Prostate gland (tissue), 2 donors: ENCODE data around the gene ADPRM. TPM values are rescaled to one million over a fixed set of nuclear protein-coding genes. Genes with fewer than 3 reads are reported as not detected.

Source experiments
- DNase-seq: peaks from one replicate; pipeline ENCODE4 v3.0.0-alpha.2; 2019; ENCODE audit warnings: low spot score
- H3K27ac ChIP-seq, 2 donors: fragments of 200-600 bp; sonication (generic); 2 replicates each; pipeline ENCODE4 v1.5.1; 2017 to 2019
- H3K27me3 ChIP-seq: fragments of 200-600 bp; sonication (generic); replicated peaks from 2 replicates; pipeline ENCODE4 v1.5.1; 2019; ENCODE audit not compliant: insufficient read depth
- H3K36me3 ChIP-seq, 2 donors: fragments of 200-600 bp; sonication (generic); 1 replicate in 1 of 2; 2 replicates in 1 of 2; pipeline versions ENCODE4 v1.5.1 to v1.8.1; 2017 to 2019
- H3K4me1 ChIP-seq: fragments of 200-600 bp; sonication (generic); replicated peaks from 2 replicates; pipeline ENCODE4 v1.5.1; 2019
- H3K4me3 ChIP-seq, 2 donors: fragments of 200-600 bp; sonication (generic); 2 replicates each; pipeline ENCODE4 v1.5.1; 2017 to 2019
- H3K9me3 ChIP-seq: fragments of 200-600 bp; sonication (generic); 2 replicates; pipeline ENCODE4 v1.5.1; 2017
- POLR2A ChIP-seq: fragments of 450-650 bp; IDR thresholded peaks from one replicate; pipeline ENCODE4 v1.6.1; 2016; ENCODE audit warnings: antibody characterized with exemption, mild to moderate bottlenecking
- POLR2AphosphoS5 ChIP-seq: sonication (generic); formaldehyde crosslinking; IDR thresholded peaks from one replicate; pipeline ENCODE4 v1.6.1; 2017; ENCODE audit warnings: antibody characterized with exemption
- WGBS: methylation state at CpG from one replicate; pipeline ENCODE4 v1.1.5; 2018; 5-methylcytosine and 5-hydroxymethylcytosine counted together
- intact Hi-C: fragments of 100-400 bp; cut with DNase I; formaldehyde crosslinking; loops from one replicate; pipeline ENCODE4 v1.14.2; 2022
- total RNA-seq, 2 donors: library from RNA; depleted of rRNA; stranded (reverse); fragments of >200 nt; gene quantifications; one replicate each; pipeline ENCODE4 v1.1.0, GENCODE V29; 2016
- TF ChIP-seq, protein P1 (sequence below), 4 experiments: fragments of 200-600 bp in 2 of 4; fragments of 450-650 bp in 2 of 4; sonication (generic) in 2 of 4; IDR thresholded peaks; 1 replicate in 3 of 4; 2 replicates in 1 of 4; pipeline ENCODE4 v1.5.1; 2016 to 2019; ENCODE audit warnings: antibody characterized with exemption in 4 of 4, mild to moderate bottlenecking in 2 of 4, moderate library complexity in 2 of 4

ADPRM gene
- total RNA-seq, 2 donors from 2014 or later: 9.7 to 23.1 TPM

DNA sequence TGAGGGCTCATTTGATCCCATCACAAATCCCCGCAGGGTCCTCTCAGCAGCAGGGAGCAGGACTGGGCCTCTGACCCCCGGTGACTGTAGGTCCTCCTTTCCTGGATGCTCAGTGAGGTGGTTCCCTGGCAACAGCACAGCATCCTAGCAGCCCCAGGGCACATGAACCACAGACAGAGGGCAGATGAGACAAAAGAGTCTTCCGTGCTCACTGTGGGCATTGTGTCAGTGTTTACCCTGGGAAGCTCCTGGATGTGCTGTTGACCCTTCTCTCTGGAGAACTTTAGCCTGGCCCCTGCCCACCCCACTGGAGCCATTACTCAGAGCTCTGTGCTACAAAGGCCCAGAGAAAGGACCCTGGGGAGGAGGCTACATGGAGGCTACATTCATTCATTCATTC lies 54.2 kb downstream of the ADPRM start:
- intact Hi-C loops: no loop called here
- no peak overlapping the region for H3K27ac ChIP-seq
- TF ChIP-seq POLR2A (no peak), POLR2AphosphoS5 (no peak)
- TF ChIP-seq, protein P1, sequence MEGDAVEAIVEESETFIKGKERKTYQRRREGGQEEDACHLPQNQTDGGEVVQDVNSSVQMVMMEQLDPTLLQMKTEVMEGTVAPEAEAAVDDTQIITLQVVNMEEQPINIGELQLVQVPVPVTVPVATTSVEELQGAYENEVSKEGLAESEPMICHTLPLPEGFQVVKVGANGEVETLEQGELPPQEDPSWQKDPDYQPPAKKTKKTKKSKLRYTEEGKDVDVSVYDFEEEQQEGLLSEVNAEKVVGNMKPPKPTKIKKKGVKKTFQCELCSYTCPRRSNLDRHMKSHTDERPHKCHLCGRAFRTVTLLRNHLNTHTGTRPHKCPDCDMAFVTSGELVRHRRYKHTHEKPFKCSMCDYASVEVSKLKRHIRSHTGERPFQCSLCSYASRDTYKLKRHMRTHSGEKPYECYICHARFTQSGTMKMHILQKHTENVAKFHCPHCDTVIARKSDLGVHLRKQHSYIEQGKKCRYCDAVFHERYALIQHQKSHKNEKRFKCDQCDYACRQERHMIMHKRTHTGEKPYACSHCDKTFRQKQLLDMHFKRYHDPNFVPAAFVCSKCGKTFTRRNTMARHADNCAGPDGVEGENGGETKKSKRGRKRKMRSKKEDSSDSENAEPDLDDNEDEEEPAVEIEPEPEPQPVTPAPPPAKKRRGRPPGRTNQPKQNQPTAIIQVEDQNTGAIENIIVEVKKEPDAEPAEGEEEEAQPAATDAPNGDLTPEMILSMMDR (IDR thresholded peaks at IDR 0.05): no peak

GRCh38 chr17:10752696-10753095 lies 55.3 kb downstream of the ADPRM start:
- intact Hi-C loops: no loop called here
- H3K36me3 ChIP-seq: no peaks in the 10 kb centered on the region
- TF ChIP-seq, protein P1 (IDR thresholded peaks at IDR 0.05): no peak
- TF ChIP-seq POLR2A: no peak
- no peak for TF ChIP-seq POLR2AphosphoS5
- WGBS: 85% methylated on average over 10 of the region's 10 CpGs
- no peak overlapping the region for H3K4me3 ChIP-seq
- no peak overlapping the region for H3K27ac ChIP-seq
- DNase-seq: no peak
- no peaks in the 10 kb centered on the region for H3K9me3 ChIP-seq
- H3K27me3 ChIP-seq: no peaks in the 10 kb centered on the region
- no peaks in the 10 kb centered on the region for H3K4me1 ChIP-seq

More for the DNA sequence above, 54.2 kb downstream of the ADPRM start:
- WGBS: 88% methylated on average over 3 of the region's 3 CpGs
- H3K9me3 ChIP-seq: no peaks in the 10 kb centered on the region
- H3K4me1 ChIP-seq: no peaks in the 10 kb centered on the region
- H3K36me3 ChIP-seq: no peaks in the 10 kb centered on the region
- no peak overlapping the region for H3K4me3 ChIP-seq
- DNase-seq: no peak
- H3K27me3 ChIP-seq: no peaks in the 10 kb centered on the region

DNA sequence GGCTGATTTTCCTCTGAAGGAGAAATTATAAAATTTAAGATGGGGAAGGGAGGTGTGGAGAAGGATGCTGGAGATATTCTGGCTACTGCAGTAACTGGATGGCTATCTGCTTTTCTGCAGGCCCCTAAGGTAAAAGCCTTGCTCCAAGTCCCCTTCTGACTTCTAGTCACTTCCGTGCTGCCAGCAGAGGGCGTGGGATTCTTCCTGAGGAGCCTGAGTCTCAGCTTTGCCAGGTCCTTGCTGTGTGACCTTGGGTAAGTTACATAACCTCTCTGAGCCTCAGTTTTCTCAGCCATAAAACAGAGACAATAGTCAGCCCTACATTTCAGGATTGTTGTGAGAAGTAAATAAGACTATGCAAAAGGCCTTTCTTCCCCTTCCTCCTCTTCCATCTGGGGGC lies 56.7 kb downstream of the ADPRM start:
- Histone ChIP-seq H3K9me3 (no peaks in the 10 kb centered on the region), H3K27ac (no peak overlapping the region), H3K4me1 (no peaks in the 10 kb centered on the region), H3K4me3 (no peak overlapping the region), H3K36me3 (no peaks in the 10 kb centered on the region), H3K27me3 (no peaks in the 10 kb centered on the region)
- intact Hi-C loops: no loop called here
- DNase-seq: peak; percentile 17
- WGBS: 27% methylated on average over 2 of the region's 2 CpGs
- no peak for TF ChIP-seq POLR2A
- TF ChIP-seq, protein P1 (IDR thresholded peaks at IDR 0.05): peak in 3 of 4 experiments; percentile 10 to 21 (median 17)

- Histone ChIP-seq H3K36me3 (no peaks in the 10 kb centered on the region), H3K9me3 (no peaks in the 10 kb centered on the region), H3K27ac (no peak overlapping the region), H3K27me3 (no peaks in the 10 kb centered on the region), H3K4me1 (no peaks in the 10 kb centered on the region), H3K4me3 (no peak overlapping the region)
- 53% methylated on average over 14 of the region's 14 CpGs for WGBS
- TF ChIP-seq, protein P1 (IDR thresholded peaks at IDR 0.05): no peak
- TF ChIP-seq POLR2AphosphoS5 (no peak), POLR2A (no peak)
- no peak for DNase-seq
- intact Hi-C loops: no loop called here
These were observed 57.6 kb downstream of the ADPRM start for GRCh38 chr17:10754861-10755591.

- no peaks in the 10 kb centered on the region for H3K4me1 ChIP-seq
- no peaks in the 10 kb centered on the region for H3K9me3 ChIP-seq
- no peak for DNase-seq
- H3K27ac ChIP-seq: no peak overlapping the region
- intact Hi-C loops: no loop called here
- H3K4me3 ChIP-seq: no peak overlapping the region
- no peaks in the 10 kb centered on the region for H3K36me3 ChIP-seq
- no peaks in the 10 kb centered on the region for H3K27me3 ChIP-seq
- TF ChIP-seq, protein P1 (IDR thresholded peaks at IDR 0.05): no peak
- no peak for TF ChIP-seq POLR2A
- no peak for TF ChIP-seq POLR2AphosphoS5
- 96% methylated on average over 3 of the region's 3 CpGs for WGBS
These were observed 58.3 kb downstream of the ADPRM start for GRCh38 chr17:10755592-10756127.
